Measurements from ENCODE around the gene EMC9.
A peak's percentile ranks its signal among the peaks of the same experiment; 100 is the strongest.

Gene EMC9

GRCh38 chr14:24147761-24148428 is 6.5 kb upstream of the EMC9 start:
- no peak for DNase-seq

DNA sequence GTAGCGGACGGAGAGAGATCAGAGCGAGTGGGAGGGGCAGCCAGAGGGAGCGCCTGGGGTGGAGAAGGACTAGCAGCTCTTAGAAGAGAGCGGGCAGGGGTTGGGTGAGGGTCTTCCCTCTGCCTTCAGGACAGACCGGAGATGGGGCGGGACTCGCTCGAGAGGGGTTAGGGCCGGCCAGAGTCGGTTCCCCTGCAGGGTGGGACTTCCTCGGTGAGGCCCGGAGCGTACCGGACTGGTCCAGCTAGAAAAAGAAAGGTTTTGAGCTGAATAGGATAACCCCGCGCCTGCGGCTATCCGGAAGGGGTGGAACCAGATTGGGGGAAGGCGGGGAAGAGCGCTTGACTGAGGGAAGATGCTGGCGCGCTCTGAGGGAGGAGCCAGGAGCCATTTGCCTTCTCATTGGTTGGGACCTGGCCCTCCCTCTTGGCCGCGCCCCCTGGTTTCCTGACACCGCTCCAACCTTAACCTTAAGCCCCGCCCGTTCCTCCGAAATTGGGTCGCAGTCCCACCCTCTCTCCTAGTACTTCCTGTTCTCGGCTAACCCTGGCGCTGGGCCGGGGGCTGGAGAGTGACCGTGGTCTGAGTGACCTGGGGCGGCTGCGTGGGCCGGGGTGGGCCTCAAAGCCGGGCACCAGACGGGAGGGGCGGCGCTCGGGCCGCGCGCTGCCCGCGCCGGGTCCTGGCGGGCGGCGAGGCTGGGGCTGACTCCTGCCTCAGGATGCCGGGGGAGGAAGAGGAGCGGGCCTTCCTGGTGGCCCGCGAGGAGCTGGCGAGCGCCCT is 5.8 kb upstream of the EMC9 start, which contains the start of gene RNF31:
TSS of gene RNF31 (plus strand) at position 521 of the 783 bp plus-strand sequence. CDS start at position 722, 201 bp downstream.
- peak; percentile 93 for DNase-seq

GRCh38 chr14:24146453-24146977 is 5.1 kb upstream of the EMC9 start, which contains the start of gene PSME2:
Gene PSME2 (minus strand): TSS chr14:24146610. CDS start chr14:24146581, 29 bp downstream.
- DNase-seq: peak; percentile 87

GRCh38 chr14:24145690-24146452 is 4.5 kb upstream of the EMC9 start:
- DNase-seq: no peak

- DNase-seq: no peak
Observed at GRCh38 chr14:24145219-24145618, 3.8 kb upstream of the EMC9 start.

DNA sequence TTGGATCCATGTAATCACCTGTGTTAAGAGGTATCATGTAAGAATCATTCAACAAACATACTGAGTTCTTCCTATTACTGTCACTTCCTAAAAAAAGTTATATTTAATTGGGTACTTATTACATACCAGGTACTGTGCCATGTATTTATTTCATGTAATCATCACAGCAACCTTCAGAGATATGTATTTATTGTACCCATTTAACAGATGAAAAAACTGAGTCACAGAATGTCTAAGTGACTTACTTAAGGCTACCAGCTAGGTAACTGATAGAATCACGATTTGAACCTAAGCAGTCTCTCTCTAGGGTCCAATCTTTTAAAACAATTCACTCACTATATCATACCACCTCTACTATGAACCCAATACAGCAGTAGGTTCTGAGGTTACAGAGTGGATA is 3.1 kb upstream of the EMC9 start:
- DNase-seq: no peak

- no peak for DNase-seq
Observed at GRCh38 chr14:24143511-24143910, 2.1 kb upstream of the EMC9 start.

DNA sequence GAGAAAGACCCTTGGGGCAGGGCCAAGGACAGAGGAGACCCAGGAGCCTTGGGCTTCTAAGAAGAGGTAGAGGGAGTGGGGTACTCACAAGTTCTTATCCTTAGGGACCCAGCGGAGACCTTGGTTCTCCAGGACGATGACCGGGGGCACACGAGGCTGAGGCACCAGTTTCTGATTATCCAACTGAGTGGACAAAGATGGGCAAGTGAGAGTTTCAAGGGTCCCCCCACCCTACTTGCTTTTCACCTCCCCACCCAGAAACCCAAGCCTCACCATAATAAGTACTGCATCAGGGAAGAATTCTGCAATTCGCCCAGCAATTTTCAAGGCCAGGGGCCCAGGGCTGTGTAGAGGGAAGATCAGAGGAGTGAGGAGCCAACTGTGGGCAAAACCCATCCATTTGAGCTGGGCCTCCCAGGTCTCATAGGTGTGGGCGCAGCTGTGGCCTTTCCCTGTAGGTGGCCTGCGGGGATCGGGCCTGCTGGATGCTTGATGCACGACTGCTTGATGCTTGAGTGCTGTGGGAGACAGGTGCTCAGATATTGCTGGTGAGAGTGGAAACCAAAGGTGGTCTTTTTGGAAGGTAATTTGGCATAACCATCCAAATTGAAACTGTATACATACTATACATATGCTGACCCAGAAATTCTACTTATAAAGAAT is 2.0 kb downstream of the EMC9 start:
- no peak for DNase-seq

DNA sequence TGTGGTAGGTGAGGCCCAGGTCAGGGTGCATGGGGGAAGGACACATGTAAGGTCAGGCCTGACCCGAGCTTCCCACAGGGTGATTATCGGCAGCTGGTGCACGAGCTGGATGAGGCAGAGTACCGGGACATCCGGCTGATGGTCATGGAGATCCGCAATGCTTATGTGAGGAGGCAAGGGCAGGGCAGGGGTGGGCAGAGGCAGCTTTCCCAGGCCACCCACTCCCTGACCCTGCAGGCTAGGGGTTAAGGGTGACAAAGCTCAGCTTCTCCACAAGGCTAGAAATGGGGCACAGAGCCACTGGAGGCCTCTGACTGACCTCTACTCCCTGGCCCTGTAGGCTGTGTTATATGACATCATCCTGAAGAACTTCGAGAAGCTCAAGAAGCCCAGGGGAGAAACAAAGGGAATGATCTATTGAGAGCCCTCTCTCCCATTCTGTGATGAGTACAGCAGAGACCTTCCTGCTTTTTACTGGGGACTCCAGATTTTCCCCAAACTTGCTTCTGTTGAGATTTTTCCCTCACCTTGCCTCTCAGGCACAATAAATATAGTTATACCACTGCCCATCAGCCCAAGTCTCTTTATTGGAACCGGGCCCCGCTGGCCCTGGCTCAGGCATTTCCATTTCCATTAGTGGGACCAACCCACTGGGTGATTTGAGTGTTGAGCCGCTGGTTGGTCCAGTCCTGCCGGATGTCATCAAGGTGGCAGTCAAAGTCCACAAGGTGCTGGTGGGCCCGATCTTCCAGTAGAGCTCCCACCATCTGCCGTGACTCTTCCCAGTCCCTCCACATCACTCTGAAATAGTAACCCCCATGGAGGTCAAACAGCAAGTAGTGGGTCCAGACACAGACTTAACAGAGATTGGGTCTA is 2.8 kb downstream of the EMC9 start:
- DNase-seq: no peak

- no peak for DNase-seq
Observed at GRCh38 chr14:24137529-24138395, 3.6 kb downstream of the EMC9 start.

GRCh38 chr14:24136684-24137528 is 4.5 kb downstream of the EMC9 start:
- no peak for DNase-seq

GRCh38 chr14:24135834-24136683 is 5.3 kb downstream of the EMC9 start, which contains the start of gene PSME1:
Gene PSME1 (plus strand): TSS chr14:24136194. CDS start chr14:24136263, 69 bp downstream.
- peak; percentile 69 for DNase-seq

- DNase-seq: no peak
Observed at GRCh38 chr14:24135584-24135833, 5.9 kb downstream of the EMC9 start.

GRCh38 chr14:24133735-24134134 is 7.7 kb downstream of the EMC9 start:
- no peak for DNase-seq

GRCh38 chr14:24132976-24133375 is 8.4 kb downstream of the EMC9 start:
- no peak for DNase-seq

GRCh38 chr14:24132061-24132685 is 9.2 kb downstream of the EMC9 start:
- DNase-seq: no peak

DNA sequence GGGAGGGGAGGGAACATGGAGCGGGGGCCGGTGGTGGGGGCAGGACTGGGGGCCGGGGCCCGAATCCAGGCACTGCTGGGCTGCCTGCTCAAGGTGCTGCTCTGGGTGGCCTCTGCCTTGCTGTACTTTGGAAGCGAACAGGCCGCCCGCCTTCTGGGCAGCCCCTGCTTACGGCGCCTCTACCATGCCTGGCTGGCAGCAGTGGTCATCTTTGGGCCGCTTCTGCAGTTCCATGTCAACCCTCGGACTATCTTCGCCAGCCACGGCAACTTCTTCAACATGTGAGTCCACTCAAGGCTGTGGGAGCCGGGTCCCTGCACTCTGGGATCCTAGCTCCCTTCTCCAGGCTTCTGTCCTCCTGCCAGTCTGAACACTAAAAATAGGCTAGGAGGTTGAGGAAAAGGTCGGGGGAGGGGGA is 9.8 kb downstream of the EMC9 start:
- no peak for DNase-seq
